ENCODE data around the gene AATF.

AATF gene

DNA sequence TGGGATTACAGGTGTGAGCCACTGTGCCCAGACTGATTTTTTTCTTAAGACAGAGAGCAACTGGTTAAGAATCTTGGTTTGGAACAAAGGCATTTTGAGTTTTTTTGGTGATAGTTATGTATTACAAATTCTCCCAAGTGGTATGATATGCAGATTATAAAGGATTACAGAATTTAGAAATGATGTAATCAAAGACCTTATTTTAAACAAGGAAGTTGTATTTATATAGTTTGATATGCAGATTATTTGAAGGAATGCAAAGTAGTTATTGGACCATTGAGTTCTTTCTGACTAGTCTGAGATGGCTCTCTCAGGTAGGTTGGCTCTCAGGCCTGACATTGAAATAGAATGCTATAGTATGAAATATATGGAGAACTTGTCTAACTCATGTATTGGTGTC lies 34.9 kb downstream of the AATF start:
- DNase-seq = no peak

DNA sequence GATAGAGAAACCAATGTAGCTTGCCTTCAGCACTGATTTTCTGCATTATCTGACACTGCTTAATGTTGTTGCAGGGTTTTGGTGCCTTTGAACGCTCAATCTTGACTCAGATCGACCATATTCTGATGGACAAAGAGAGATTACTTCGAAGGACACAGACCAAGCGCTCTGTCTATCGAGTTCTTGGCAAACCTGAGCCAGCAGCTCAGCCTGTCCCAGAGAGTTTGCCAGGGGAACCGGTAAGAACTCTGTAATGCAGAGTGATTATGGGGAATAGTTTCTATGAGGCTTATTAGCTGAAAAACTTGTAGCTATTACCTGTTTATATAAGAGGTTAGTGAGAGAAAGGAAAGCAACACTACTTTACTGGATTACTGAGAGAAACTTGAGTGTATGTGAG lies 40.4 kb downstream of the AATF start:
- no peak for DNase-seq

DNA sequence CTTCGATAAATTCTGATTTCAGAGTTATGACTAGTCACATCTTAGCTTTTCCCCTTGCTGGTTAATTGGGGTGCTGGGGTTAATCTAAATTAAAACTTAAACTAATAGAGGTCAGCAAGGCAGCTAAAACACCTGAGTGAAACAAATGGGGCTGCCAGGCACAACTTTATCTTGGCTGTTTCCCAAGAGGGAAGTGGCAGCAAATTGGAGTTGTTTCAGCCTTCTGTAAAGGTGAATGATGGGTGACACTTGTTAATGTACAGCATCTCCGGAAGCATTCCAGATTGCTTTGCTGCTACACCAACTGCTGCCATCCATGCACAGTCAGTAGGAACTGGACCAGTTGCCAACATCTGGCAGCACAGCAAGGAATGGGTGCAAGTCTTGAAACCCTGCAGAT lies 43.9 kb downstream of the AATF start:
- DNase-seq = no peak

- DNase-seq = no peak
These were observed 44.5 kb downstream of the AATF start for GRCh38 chr17:36993227-36993626.

DNA sequence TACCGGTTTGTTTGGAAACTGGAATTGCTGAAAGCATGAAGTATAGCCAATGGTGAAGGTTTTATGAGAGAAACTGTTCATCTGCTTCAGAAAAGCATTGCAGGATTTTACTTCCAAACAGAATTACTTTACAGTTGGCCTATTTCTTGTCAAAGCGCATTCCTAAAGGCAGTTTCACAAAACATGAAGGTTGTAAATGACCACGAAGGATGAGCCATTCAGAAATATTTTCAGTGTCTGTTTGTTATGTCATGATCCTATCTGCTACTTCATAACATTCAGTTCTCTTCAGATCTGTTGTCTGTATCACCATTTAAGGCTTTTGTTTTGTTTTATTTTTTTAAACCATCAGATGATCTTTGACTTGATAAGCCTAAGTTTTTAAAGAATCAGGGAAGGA lies 45.7 kb downstream of the AATF start:
- DNase-seq = no peak

- DNase-seq = no peak
These were observed 50.7 kb downstream of the AATF start for GRCh38 chr17:36999471-36999870.

GRCh38 chr17:37016780-37017179 lies 68.0 kb downstream of the AATF start:
- no peak for DNase-seq

- DNase-seq = no peak
These were observed 68.7 kb downstream of the AATF start for GRCh38 chr17:37017404-37017803.

- DNase-seq = no peak
These were observed 70.5 kb downstream of the AATF start for GRCh38 chr17:37019117-37019740.

DNA sequence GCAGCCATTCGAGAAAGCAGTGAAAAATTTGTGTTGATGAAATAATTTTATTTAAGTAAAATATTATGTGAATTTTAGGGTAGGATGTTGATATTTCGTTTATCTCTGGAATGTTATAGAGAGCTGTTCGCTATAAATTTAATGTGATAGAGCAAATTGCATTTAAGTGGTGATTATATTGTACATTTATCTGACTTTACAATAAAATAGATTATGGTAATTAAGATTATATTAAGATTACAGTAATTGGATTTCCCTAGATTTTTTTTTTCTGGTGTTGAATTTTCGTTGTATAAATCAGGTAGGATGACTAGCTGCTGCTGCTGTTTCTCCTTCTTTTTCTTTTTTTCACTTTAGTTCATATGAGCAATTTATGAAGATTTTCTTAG lies 71.0 kb downstream of the AATF start:
- DNase-seq = no peak

GRCh38 chr17:37024181-37024637 lies 75.5 kb downstream of the AATF start:
- no peak for DNase-seq

GRCh38 chr17:37025238-37025637 lies 76.5 kb downstream of the AATF start:
- DNase-seq = no peak

DNA sequence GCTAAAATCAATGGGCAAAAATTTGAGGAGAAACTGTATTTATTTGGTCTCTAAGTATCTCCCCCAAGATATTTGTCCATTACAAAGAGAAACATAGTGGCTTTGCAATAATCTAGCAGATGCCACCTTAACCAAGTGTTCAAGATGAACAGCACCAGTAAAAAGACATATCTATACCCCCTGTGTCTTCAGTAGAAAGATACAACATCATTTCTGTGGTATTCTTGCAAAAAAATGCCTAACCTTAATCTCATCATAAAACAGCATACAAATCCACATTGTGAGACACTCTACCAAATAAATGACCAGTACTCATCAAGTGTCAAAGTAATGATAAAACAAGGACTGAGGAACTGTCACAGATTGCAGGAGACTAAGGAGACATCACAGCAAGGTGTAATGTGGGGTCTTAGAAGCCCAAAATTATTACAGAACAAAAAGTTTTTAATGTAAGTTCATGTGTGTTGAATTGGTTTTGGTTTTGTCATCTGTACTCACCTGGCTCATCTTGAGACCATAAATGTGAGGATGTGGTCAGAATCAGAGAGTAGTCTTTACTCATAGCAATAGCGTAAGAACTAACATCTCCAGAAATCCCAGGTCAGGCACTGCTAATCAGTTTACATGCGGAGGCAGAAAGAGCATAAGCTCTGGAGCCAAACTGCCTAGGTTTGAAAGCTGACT lies 77.2 kb downstream of the AATF start:
- no peak for DNase-seq

DNA sequence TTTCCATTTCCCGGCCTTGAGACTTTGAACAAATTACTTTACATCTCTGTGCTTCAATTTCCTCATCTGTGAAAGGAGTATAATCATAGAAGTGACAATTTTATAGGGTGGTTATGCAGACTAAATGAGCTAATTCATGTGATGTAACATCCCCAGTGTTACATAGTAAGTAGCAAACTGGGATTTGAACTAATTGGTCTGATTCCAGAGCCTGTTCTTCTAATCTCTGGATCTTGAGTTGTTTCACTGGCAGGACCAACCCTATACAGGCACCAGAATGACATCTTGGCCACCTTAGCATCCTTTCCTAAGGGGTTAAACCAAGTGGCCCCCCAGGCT lies 77.7 kb downstream of the AATF start:
- DNase-seq = no peak

DNA sequence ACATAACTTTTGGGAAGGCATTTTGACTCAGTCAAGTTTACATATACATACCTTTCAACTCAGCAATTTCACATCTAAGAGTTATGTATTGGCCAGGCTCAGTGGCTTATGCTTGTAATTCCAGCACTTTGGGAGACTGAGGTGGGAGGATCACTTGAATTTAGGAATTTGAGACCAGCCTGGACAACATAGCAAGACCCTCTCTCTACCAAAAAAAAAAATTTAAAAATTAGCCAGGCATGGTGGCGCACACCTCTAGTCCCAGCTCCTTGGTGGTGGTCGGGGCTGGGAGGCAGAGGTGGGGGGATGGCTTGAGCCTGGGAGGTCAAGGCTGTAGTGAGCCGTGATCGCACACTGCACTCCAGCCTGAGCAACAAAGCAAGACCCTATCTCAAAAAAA lies 79.3 kb downstream of the AATF start:
- no peak for DNase-seq

DNA sequence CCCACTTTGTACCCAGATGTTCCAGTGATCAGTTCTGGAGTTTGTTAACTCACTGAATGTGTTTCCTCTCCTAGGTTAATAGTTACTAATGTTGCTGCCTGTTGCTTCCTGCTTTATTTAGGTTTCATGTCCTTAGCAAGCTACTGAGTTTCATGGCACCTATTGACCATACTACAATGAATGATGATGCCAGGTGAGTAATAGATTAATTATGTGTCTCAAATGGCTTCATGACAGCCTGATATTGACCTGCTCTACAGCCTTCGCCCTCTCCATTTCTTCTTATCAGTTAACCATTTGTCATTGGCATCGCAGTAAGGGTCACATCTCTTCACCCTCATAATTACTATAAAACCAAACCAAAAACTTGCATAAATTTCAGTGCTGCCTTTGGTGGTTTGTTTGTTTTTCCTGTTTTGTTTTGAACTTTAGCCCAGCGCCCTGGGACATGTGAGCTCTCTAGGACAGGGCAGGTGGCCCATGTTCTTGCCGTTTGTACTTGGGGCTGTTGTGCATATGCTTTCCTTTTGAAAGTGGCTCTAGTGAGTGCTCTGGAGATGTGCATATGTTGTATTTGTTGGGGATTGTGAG lies 82.8 kb downstream of the AATF start:
- no peak for DNase-seq

- DNase-seq = no peak
These were observed 88.9 kb downstream of the AATF start for GRCh38 chr17:37037590-37038155.

GRCh38 chr17:37039269-37039668 lies 90.5 kb downstream of the AATF start:
- DNase-seq = no peak

DNA sequence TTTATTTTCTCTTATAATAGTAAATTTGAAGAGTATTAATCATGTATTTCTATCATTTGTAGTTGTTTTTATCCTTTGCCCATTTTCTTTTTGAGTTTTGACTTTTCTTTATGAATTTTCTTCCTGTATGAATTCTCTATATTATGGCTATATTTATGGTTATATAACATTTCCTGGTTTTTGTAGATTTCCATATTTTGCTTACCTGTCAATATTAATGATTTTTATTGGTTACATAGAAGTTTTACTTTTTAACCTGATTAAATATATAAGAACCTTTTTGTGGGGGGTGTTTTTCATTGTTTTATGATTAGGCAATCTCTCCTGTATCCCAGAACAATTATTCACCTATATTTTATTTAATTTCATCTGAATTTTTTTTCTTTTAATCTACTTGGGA lies 93.2 kb downstream of the AATF start:
- no peak for DNase-seq

DNA sequence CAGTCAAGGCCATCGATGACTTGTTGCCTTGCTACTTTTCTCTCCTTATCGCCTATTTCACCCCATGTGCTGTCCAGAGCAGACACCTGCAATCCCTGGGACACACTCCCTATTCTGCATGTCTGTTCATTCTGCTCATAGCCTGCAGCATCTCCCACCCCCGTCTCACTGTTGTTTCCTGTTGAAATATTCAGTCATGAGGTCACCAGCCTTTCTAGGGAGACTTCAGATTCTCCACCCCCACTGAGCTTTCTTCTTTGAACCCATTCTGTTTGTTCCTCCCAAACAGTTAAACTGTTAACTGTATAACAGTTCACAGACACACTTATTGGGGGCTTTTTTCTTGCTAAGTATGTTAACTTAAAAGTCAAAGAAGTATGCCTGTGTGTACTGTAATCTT lies 94.4 kb downstream of the AATF start:
- DNase-seq = no peak

- no peak for DNase-seq
These were observed 96.7 kb downstream of the AATF start for GRCh38 chr17:37045351-37045922.

GRCh38 chr17:37047631-37048104 lies 98.9 kb downstream of the AATF start:
- DNase-seq = peak; percentile 73

DNA sequence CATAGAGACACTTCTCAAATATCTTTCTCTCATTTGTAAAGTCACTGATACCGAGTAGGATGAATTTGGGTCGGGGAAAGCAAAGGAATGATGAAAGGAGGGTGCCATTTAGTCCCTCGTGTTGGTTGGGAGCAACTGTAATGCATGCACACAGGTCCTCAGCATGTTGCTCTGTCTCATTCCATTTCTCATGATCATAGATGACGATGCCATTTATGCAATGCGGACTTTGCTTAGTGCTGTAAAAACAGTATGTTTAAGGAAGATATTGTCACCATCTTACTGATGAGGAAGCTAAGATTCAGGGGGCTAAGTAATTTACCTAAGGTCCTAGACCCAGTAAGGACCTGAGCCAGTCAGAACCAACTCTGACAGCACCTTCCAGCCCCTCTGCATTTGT lies 100.1 kb downstream of the AATF start:
- no peak for DNase-seq

DNA sequence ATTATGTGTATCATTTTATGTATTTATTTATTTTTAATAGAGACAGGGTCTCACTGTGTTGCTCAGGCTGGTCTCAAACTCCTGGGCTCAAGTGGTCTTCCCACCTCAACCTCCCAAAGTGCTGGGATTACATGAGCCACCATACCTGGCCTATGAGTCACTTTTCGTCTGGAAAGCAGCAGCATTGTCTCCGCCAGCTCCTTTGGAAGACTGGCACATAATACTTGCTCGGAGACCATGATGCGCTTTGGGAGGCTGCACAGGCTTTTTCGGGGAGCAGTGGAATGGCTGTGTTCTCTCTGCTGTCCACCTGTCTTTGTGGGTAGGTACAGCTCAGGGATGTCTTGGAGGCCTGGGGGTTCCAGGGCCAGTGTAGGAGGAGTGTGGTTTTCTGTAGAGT lies 102.2 kb downstream of the AATF start:
- no peak for DNase-seq
